ENCODE data around the gene SLC25A48. TPM values are rescaled to one million over a fixed set of nuclear protein-coding genes. Genes with fewer than 3 reads are reported as not detected.

Gene SLC25A48
- total RNA-seq, 1 donor from 2014 or later: not detected

DNA sequence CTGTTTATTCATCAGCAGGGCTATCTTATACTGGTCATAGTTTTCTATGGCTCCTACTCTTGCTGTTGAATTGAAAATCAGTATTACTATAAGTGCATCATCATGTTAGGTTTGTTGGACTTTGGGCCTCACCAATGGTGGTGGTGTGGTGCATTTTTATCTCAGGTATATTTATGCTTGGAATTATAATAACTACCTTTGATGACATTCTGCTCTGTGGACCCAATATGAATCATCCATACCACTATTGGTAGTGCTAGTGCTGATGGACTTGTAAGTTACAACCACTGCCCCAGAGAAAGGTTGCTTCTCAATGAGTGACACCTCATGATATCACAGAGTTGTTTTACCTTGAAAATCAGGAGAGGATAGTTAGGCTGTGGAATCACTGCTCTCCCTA is 33.1 kb downstream of the SLC25A48 start:
- TF ChIP-seq CTCF (IDR thresholded peaks at IDR 0.05): no peak

DNA sequence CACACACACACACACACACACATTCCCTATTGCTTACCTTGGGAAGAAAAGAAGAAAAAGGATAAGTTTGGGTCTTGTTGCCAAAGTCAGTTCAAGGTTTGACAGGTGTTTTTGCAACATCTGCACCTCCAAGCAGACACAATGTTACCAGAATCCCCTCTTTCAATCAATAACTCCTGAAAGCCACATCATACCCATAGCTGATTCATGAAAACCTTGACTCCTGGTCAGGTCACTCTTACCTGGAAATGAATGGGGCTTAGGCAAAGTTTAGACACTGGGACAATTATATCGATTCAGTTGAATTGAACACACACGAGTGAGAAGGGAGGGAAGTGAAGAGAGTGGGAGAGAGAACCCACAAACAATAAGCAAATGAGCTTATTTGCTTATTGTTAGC is 34.2 kb downstream of the SLC25A48 start:
- H3K27me3 ChIP-seq: no peaks in the 10 kb centered on the region
- intact Hi-C loops (cut with DNase I): no loop called here
- no peak for DNase-seq (ENCODE audit: low spot score in 2 of 2)
- H3K36me3 ChIP-seq: no peaks in the 10 kb centered on the region
- H3K9me3 ChIP-seq: no peaks in the 10 kb centered on the region
- no peak overlapping the region for H3K27ac ChIP-seq
- no peaks in the 10 kb centered on the region for H3K4me1 ChIP-seq
- no peak overlapping the region for H3K4me3 ChIP-seq
- no peak for TF ChIP-seq CTCF (IDR thresholded peaks at IDR 0.05)

More for the DNA sequence above, 33.1 kb downstream of the SLC25A48 start:
- no peak overlapping the region for H3K4me3 ChIP-seq
- H3K36me3 ChIP-seq: no peaks in the 10 kb centered on the region
- DNase-seq (ENCODE audit: low spot score in 2 of 2): no peak
- intact Hi-C loops (cut with DNase I): no loop called here
- H3K27ac ChIP-seq: no peak overlapping the region
- H3K4me1 ChIP-seq: no peaks in the 10 kb centered on the region
- no peaks in the 10 kb centered on the region for H3K9me3 ChIP-seq
- H3K27me3 ChIP-seq: no peaks in the 10 kb centered on the region

DNA sequence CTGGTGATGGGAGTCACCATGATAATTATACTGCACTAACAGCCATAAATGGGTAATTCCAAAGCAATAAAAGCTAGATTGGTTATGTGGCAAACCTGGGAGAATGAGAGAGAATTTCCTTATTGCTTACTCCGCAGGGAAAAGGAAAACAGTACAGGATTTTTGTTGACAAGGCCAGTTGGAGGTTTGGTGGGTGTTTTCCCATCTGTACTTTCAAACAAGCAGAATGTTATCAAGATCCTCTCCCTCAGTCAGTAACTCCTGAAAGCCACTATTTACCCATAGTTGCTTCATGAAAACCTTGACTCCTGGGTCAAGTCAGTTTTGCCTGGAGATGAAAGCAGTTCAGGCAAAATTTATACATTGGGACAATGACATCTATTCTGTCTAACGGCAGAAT is 34.8 kb downstream of the SLC25A48 start:
- Histone ChIP-seq H3K9me3 (no peaks in the 10 kb centered on the region), H3K27ac (no peak overlapping the region), H3K27me3 (no peaks in the 10 kb centered on the region), H3K4me1 (no peaks in the 10 kb centered on the region), H3K36me3 (no peaks in the 10 kb centered on the region), H3K4me3 (no peak overlapping the region)
- intact Hi-C loops (cut with DNase I): no loop called here
- no peak for TF ChIP-seq CTCF (IDR thresholded peaks at IDR 0.05)
- DNase-seq (ENCODE audit: low spot score in 2 of 2): no peak

DNA sequence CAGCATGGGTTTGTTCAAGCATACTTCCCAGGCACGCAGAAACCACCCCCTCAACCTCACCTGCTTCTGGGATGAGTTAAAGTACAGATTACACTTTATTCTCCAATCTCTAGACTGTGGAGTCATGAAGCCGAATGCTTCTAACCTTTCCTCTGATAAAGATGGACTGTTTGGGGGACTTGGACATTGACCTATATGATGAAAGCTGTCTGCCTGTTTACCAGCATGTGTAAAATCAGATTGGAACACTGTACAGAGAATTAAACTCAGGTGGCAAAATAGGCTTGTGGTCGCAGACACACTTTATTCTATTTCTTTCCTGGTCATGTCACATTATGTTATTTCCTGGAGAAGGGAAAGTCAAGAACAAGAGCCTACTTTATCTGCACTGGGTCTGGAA is 35.5 kb downstream of the SLC25A48 start:
- intact Hi-C loops (cut with DNase I): no loop called here

GRCh38 chr5:135871268-135871915 is 36.9 kb downstream of the SLC25A48 start:
- DNase-seq (ENCODE audit: low spot score in 2 of 2): no peak
- Histone ChIP-seq H3K4me1 (no peaks in the 10 kb centered on the region), H3K36me3 (no peaks in the 10 kb centered on the region), H3K4me3 (no peak overlapping the region), H3K9me3 (no peaks in the 10 kb centered on the region), H3K27me3 (no peaks in the 10 kb centered on the region), H3K27ac (no peak overlapping the region)
- no peak for TF ChIP-seq CTCF (IDR thresholded peaks at IDR 0.05)
- intact Hi-C loops (cut with DNase I): no loop called here

More for the DNA sequence above, 35.5 kb downstream of the SLC25A48 start:
- no peaks in the 10 kb centered on the region for H3K36me3 ChIP-seq
- H3K4me1 ChIP-seq: no peaks in the 10 kb centered on the region
- H3K9me3 ChIP-seq: no peaks in the 10 kb centered on the region
- H3K27me3 ChIP-seq: no peaks in the 10 kb centered on the region
- TF ChIP-seq CTCF (IDR thresholded peaks at IDR 0.05): no peak
- no peak overlapping the region for H3K27ac ChIP-seq
- H3K4me3 ChIP-seq: no peak overlapping the region
- no peak for DNase-seq (ENCODE audit: low spot score in 2 of 2)

DNA sequence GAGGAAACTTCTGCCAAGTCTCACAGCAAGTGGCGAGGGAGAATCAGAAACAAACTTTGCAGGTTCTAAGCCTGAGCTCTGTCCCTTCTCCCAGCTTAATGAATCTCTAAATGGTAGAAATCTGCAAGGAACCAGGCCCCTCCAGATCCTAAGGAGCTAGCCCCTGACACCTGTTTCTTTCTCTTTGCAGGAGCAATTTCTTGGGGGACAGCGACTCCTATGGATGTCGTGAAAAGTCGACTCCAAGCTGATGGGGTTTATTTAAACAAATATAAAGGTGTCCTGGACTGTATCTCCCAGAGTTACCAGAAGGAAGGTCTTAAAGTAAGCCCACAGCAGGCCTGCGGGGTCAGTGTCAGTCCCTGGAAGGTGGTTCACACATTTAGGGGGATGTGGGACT is 39.4 kb downstream of the SLC25A48 start:
- no peak for DNase-seq (ENCODE audit: low spot score in 2 of 2)
- H3K4me1 ChIP-seq: no peaks in the 10 kb centered on the region
- H3K36me3 ChIP-seq: no peaks in the 10 kb centered on the region
- TF ChIP-seq CTCF (IDR thresholded peaks at IDR 0.05): no peak
- H3K9me3 ChIP-seq: no peaks in the 10 kb centered on the region
- no peak overlapping the region for H3K4me3 ChIP-seq
- H3K27ac ChIP-seq: no peak overlapping the region
- no peaks in the 10 kb centered on the region for H3K27me3 ChIP-seq
- intact Hi-C loops (cut with DNase I): no loop called here

All from ascending aorta (tissue), 2 donors.